ENCODE measurements around the gene PNKD.
A peak's percentile ranks its signal among the peaks of the same experiment; 100 is the strongest.

Gene PNKD, protein sequence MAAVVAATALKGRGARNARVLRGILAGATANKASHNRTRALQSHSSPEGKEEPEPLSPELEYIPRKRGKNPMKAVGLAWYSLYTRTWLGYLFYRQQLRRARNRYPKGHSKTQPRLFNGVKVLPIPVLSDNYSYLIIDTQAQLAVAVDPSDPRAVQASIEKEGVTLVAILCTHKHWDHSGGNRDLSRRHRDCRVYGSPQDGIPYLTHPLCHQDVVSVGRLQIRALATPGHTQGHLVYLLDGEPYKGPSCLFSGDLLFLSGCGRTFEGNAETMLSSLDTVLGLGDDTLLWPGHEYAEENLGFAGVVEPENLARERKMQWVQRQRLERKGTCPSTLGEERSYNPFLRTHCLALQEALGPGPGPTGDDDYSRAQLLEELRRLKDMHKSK

DNA sequence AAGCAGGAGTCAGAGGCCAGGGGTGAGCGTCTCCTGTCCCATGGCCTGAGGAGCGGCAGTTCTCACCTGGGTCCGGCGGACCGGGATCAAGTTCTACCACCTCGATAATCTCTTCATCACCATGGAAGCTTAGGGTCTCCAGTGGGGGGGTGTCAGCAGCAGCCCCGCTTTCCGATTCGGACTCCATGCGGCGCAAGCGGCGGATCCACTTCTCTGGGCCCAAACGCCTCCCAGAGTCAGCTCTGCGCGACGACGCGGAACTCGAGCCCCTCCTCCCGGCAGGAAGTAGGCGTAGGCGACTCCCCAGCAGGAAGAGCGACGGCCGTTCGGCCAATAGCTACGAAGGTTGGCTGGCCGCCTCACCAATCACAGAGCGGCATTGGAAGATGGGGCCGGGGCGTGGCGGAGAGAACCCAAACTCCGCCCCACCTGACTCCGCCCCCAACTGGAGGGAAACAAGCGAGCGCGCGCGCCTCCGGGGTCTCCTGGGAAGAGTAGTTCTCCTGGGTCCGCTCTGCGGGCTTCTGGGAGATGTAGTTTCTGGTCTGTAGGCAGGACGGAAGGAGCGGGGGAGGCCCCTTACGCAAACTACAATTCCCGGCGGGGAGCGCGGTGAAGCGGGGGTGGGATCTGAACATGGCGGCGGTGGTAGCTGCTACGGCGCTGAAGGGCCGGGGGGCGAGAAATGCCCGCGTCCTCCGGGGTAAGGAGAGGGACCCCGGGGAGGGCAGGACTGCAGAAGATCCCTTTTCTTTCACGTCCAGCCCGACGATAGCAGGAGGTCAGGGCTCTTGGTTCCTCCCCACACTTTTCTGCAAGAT is at the start of gene PNKD, which contains the start of gene AAMP:
Gene PNKD (plus strand): TSS at position 620 of the 821 bp plus-strand sequence. CDS start 17 bp downstream, at position 637.
Gene AAMP (minus strand): TSS at position 238 of the 821 bp plus-strand sequence. CDS start 51 bp downstream, at position 187.
- H3K4me3 ChIP-seq (replicated peaks; ENCODE audit: low read depth, low read length) = peak within 1 kb of the TSS; percentile 96
- peak; percentile 96 for DNase-seq (ENCODE audit: extremely low read depth, low read depth)
- TF ChIP-seq, protein P1, sequence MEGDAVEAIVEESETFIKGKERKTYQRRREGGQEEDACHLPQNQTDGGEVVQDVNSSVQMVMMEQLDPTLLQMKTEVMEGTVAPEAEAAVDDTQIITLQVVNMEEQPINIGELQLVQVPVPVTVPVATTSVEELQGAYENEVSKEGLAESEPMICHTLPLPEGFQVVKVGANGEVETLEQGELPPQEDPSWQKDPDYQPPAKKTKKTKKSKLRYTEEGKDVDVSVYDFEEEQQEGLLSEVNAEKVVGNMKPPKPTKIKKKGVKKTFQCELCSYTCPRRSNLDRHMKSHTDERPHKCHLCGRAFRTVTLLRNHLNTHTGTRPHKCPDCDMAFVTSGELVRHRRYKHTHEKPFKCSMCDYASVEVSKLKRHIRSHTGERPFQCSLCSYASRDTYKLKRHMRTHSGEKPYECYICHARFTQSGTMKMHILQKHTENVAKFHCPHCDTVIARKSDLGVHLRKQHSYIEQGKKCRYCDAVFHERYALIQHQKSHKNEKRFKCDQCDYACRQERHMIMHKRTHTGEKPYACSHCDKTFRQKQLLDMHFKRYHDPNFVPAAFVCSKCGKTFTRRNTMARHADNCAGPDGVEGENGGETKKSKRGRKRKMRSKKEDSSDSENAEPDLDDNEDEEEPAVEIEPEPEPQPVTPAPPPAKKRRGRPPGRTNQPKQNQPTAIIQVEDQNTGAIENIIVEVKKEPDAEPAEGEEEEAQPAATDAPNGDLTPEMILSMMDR (IDR thresholded peaks at IDR 0.05; ENCODE audit: low read depth, low read length, missing control alignments) = no peak

DNA sequence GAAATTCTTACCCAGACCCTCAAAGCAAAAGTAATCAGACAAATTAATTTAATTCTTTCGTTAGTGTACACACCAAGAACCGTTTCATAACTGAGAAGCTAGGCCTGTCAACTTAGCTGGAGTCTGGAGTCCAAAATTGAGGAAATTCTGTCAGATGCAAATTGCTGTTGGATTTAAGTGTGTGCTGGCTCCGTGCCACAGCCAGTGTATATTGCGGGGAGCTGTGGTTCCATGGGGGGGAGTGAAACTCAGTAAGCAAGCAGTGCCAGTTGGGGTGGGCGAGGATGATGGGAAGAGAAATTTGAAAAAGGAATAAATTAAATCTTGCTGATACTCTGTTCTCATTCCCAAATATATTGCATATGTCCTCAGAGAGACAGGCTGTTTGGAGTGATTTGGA is 49.3 kb upstream of the PNKD start:
- no peak overlapping the region for H3K4me3 ChIP-seq (replicated peaks; ENCODE audit: low read depth, low read length)
- TF ChIP-seq, protein P1 (IDR thresholded peaks at IDR 0.05; ENCODE audit: low read depth, low read length, missing control alignments) = no peak
- DNase-seq (ENCODE audit: extremely low read depth, low read depth) = no peak

DNA sequence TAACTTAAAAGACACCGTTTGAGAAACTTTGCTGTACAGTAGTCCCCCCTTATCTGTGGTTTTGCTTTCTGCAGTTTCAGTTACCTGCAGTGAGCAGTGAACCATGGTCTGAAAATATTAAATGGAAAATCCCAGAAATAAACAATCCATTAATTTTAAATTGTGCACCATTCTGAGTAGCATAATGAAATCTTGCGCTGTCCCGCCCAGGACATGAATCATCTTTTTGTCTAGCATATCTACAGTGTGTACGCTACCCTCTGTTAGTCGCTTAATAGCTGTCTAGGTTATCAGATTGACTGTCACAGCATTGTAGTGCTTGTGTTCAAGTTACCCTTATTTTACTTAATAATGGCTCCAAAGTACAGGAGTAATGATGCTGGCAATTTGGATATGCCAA is 47.3 kb upstream of the PNKD start:
- DNase-seq (ENCODE audit: extremely low read depth, low read depth) = no peak
- TF ChIP-seq, protein P1 (IDR thresholded peaks at IDR 0.05; ENCODE audit: low read depth, low read length, missing control alignments) = no peak
- H3K4me3 ChIP-seq (replicated peaks; ENCODE audit: low read depth, low read length) = no peak overlapping the region

DNA sequence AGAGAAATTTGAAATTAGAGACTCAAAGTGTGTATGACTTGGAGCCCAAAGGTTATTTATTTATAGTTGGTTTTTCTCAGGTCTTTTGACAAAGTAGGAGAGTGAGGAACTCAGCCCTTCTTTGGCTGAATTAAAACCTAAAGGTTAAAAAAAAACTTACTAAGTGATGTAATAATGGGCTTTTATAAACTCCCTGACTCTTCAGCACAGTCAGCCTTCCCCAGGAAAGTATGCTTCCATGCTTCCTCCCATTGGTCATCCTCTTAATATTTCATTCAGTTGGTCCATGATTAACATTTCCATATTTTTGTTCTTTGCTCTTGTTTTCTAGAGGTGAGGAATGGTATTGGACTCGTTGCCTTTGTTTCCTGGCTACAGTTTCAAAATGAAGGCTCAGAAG is 46.1 kb upstream of the PNKD start:
- TF ChIP-seq, protein P1 (IDR thresholded peaks at IDR 0.05; ENCODE audit: low read depth, low read length, missing control alignments) = no peak
- no peak for DNase-seq (ENCODE audit: extremely low read depth, low read depth)
- no peak overlapping the region for H3K4me3 ChIP-seq (replicated peaks; ENCODE audit: low read depth, low read length)

DNA sequence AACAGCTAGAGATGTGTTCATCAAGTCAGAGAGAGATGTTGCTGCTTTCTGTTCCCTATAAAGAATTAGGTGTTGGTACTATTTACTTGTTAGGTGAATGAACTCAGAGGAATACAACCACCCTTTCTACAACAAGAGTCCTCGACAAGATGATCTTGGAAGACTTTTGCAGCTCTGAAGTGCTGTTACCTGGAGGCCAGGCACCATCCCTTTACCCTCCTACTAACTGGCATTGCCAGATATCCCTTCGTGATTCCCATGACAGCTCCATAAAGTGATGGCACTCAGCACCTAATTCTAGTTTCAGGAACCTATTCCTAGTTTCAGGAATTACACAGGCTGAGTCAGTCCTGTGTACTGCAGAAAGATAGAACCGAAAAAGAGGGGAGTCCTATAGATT is 43.4 kb upstream of the PNKD start:
- TF ChIP-seq, protein P1 (IDR thresholded peaks at IDR 0.05; ENCODE audit: low read depth, low read length, missing control alignments) = no peak
- DNase-seq (ENCODE audit: extremely low read depth, low read depth) = no peak
- no peak overlapping the region for H3K4me3 ChIP-seq (replicated peaks; ENCODE audit: low read depth, low read length)

DNA sequence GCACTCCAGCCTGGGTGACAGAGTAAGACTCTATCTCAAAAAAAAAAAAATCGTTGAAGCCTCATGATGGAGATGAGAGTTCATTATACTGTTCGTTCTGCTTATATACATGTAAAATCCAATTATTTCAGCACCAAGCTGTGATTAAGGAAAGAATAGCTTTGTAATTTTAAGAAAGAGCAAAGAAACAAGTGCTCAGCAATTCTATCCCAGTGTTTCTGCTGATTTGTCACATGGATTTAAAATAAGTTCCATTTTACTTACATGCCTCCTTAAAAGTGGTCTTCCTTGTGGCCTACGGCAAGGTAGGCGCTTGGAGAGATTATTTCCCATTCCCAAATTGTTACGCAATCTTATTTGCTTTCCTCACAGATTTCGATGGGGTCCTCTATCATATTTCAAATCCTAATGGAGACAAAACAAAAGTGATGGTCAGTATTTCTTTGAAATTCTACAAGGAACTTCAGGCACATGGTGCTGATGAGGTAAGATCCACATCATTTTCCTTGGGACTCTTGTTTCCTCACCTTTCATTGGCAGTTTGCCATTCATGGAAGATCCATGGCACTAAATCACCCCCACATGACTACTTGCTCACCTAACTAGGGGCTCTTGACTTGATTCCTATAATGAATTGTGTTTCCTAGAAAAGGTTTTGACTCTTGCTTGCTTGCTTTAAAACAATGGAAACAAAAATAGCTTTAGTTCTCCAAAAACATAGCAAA is 41.8 kb upstream of the PNKD start:
- TF ChIP-seq, protein P1 (IDR thresholded peaks at IDR 0.05; ENCODE audit: low read depth, low read length, missing control alignments) = no peak
- H3K4me3 ChIP-seq (replicated peaks; ENCODE audit: low read depth, low read length) = no peak overlapping the region
- DNase-seq (ENCODE audit: extremely low read depth, low read depth) = no peak
